ENCODE results near the gene DOHH. TPM values are rescaled to one million over a fixed set of nuclear protein-coding genes. Genes with fewer than 3 reads are reported as not detected.

DOHH gene
- polyA plus RNA-seq, 1 donor: 10.3 TPM

DNA sequence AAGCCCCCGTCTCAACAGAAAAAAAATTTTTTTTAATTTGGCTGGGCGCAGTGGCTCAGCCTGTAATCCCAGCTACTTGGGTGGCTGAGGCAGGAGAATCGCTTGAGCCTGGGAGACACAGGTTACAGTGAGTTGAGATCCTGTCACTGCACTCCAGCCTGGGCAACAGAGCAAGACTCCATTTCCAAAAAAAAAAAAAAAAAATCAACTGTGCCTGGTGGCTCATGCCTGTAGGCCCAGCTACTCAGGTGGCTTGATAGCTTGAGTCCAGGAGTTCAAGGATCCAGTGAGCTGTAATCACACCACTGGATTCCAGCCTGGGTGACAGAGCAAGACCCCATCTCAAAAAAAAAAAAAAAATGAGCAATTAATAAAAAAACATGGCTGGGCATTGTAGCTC lies 1.3 kb upstream of the DOHH start:
- DNase-seq: no peak

DNA sequence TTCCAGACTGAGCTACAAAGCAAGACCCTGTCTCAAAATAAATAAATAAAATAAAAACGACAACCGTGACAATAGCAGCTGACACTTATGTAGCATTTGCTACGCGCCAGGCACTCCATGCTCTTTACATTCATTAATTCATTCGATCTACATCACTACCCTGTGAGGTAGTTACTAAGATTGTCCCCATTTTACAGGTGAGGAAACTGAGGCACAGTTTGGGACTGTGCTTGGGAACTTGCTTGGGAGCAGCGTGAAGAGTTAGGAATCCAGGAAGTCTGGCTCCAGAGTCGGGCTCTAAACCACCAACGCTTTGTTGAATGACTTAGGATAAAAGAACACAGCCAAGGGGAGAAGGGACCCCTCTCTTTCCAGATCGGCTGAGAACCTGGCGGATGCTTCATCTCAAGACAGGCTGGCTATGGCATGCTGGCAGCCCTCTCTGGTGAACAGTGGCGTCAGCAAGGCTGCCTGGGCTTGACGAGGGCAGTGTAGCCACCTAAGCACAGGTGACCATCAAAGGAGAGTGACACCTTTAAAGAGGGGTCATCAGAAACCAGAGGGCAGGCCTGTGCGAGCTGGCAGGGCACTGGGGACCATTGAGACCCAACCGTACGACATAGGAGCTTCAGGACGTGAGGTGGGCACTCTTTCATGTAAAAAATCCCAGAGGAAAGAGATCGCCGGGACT lies 591 bp downstream of the DOHH start:
- no peak for DNase-seq

DNA sequence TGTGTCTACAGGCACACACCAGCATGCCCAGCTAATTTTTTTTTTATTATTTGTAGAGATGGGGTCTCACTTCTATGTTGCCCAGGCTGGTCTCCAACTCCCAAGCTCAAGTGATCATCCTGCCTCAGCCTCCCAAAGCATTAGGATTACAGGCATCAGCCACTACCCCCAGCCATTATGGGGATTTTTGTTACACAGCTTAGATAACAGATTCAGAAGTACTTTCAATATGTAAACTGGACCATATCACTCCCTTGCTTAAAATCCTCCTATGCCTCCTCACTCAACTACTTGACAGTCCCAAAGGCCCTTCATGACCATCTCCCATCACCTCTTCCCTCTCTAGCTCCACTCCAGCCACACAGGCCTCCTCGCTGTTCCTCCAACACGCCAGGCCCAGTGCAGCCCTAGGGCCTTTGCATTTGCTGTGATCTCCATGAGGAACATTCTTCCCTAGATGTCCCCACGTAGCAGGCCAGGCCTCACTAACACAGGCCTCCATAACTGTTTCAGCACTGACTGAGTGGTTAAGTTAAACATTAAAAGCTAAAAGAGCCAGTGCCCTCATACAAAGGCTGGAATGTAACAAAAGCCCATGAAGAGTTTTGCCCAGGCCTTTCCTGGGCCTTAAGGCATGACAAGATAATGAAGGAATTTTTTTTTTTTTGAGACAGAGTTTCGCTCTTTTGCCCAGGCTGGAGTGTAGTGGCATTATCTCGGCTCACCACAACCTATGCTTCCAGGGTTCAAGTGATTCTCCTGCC lies 2.5 kb downstream of the DOHH start:
- DNase-seq: no peak

DNA sequence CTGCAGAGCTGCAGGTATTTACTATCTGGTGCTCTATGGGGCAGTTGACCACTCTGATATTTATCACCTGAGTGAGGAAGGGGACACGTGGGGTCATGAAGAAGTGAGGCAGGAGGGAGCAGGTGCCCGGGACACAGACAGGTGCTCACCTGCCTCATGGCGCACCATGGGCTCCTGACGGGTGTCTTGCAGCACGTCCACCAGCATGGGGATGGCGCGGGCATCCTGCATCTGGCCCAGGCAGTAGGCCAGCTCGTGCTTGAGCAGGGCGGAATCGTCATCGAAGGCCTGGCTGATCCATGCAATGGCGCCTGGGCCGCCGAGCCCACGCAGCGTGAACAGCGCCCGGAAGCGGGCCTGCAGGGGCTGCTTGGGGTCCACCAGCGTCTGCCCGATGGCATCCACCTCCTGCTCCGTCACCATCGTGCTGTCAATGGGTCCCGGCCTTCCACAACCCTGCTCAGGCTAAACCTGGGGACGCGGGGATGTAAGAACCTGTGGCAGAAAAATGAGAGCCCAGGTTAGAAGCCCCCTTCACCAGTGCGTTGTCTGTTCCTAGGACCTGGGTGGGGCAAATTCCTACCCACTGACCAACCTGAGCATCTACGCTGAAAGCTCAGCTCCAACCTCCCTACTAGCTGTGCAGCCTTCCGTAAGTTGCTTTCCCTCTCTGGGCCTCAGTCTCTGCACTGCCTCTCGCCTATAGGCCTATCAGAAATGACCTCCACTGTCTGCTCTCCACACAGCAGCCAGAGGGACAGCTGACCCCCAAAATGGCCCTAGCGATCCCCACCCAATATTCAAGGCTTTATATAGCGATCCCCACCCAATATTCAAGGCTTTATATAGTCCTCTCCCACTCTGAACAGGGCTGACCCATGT lies 3.8 kb downstream of the DOHH start:
- no peak for DNase-seq

DNA sequence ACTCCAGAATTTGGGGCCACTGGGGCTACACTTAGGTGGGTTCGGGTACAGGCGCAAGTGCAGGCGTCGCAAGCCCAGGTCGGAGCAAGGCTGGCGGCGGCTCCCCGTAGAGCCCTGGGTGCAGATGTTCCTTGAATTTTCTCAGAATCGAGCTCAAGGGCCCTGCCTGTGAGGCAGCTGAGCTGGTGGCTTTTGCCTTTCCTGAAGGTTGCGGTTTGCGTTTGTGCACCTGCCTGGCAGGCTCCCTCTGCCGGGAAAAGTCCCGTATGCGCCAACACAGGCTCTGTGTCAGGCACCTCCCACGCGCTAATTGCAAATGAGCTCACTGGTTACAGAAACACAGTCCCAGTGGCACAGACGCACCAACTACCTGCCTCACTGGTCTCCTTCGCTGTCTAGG lies 5.9 kb downstream of the DOHH start:
- DNase-seq: no peak

DNA sequence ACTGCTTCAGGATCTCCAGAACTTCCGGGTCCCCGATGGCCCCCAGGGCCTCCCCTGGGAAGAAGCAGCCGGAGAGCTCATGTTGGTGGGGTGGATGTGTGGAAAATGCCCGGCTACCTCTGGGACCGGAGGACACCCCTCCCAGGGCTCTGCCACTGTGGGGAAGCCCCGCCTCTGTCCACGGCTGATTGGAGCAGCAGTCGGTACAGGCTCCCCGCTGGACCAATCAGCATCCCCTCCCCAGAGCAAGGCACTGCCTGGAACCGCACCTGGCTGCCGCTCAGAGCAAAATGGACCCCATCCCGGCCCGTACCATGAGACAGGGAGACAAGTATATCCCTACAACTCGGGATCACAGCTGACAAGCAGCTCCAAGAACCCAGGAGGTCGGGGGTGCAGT lies 6.4 kb downstream of the DOHH start:
- no peak for DNase-seq

DNA sequence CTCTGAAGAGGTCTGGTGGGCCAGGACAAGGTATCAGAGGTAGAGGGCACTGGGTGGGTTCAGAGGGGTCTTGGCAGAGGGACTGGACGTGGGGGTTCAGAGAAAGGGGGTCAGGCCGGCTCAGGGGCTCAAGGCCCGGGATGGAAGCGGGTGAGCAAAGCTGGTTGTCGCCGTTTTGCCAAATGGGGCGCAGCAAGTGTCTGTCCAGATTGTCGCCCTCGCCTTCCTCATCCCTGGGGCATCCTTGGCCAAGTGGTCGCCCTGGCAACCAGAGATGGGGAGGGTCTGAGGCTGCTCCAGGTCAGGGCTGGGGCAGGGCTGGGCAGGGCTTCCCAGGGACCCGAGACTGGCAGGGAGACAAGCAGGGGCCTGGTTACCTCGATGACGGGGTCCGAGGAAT lies 6.8 kb downstream of the DOHH start:
- DNase-seq: no peak

DNA sequence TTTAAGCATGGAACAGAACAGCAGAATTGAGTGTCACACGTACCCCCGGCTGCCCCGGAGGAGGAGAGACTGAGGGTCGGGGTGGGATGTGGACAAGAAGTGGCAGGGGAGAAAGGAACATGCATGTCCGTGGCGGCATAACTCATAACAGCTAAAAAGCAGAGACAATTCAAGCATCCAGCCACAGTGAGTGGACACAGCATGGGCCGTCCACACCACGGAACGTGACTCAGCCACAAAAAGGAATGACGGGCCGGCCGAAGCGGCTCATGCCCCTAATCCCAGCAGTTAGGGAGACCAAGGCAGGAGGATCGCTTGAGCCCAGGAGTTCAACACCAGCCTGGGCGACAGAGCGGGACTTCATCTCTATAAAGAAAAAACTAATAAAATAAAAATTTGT lies 7.6 kb downstream of the DOHH start:
- no peak for DNase-seq

DNA sequence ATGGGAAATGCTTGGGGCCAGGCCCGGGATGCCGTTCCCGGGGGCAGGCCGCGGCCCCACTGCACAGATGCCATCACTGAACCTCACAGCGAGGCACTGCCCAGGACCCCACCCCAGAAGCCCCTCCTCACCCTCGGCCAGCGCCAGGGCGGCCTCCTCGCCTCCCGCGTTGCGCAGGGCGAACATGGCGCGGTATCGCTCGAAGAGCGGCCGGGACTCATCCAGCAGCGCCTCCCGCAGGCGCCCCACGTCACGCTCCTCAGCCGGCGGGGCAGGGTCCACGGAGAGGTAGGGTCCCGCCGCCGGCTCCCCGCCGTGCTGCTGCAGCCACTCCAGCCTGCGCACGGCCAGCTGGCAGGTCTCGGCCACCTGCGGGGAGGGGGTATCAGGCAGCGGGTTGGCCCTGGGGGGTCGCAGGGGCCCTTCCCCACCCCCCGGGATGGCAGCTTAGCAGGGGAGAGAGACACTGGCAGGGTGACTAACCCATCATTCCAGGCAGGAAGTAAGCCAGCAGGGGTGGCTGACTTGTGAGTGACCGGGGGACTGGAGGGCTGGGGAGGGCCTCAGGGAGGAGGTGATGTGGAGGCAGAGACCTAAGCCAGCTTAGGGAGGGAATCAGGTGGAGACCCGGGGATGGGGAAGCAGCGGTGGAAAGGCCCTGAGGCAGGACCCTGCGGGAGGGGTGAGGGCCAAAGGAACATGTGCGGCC lies 8.2 kb downstream of the DOHH start:
- DNase-seq: no peak

DNA sequence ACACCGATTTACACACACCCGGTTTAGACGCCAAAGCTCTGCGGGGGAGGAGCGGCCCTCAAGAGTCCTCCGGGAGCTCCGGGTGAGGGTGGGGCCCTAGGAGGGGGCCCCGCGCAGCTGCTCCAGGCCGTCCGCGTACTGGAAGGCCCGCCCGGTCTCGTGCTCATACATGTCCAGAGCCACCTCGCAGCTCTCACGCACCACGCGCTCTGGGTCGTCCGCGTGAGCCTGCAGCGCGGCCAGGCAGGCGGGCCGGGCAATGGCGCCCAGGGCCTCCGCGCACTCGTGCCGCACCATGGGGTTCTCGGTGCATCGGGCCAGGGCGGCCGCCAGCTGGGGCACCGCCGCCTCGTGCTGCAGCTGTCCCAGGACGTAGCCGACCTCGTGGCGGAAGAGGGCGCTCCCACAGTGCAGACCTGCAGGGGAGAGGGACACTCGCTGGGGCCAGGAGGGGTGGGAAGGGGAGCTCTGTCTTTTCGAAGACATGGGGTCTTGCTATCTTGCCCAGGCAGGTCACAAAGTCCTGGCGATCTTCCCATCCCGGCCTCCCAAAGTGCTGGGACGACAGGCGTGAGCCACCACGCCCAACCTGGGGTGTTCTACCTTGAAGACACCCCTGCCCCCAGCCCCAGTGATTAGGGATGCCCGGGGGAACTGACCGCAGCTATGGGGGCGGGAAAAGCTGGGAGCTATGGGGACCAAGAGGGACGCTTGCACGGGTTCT lies 8.9 kb downstream of the DOHH start:
- no peak for DNase-seq

DNA sequence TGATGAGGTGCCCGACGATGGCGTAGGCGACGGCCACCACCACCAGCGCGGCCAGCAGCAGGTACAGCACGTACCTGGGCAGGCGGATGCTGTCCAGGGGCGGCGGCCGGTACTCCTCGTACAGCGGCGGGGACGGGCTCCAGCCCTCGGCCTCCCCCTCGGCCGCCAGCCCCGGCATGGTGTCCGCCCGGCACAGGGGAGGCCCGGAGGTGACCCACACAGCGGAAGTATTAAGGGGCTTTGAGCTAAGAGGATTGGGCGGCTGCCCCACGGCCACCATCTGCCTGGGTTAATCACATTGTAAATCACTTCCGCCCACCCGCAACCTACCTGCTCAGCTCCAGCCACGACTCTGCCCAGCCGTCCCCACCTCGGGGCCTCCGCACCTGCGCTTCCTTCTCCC lies 17.2 kb downstream of the DOHH start, which contains the start of gene SMIM44:
Gene SMIM44, minus strand, starts transcription at position 216 of the 403 bp plus-strand sequence. Its CDS starts 38 bp downstream, at position 178.
- no peak for DNase-seq

DNA sequence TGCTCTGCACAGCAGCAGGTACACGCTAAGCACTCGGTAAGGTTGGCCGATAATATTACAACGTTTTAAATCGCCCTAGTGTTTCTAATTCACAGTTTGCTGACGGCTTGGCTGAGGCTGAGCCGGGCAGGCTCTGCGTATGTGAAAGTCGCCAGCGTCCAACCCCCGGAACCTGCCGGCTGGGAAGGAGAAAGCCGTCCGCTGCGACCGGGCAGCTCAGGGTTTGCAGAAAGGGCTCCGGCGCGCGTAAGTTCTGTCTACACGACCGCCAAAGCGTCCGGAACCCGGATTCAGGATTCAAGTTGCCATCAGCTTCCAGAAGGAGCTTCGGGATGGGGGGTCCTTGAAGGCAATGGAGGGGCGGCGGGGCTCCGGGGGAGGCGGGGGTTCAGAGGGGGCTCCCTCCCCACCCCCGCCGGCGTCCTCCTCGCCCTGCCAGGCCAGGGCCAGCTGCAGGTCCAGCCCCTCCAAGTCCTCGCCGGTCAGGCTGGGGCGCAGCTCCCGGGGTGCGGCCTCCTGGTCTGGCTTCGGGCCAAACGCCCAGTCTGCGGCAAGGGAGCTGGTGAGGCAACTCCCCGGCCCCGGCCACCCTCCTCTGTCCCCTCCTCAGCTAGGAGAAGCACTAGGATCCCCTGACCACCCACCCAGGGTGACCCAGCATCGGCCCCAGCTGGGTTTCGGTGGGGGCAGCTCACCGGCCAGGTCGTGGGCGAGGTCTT lies 17.8 kb downstream of the DOHH start:
- DNase-seq: no peak

DNA sequence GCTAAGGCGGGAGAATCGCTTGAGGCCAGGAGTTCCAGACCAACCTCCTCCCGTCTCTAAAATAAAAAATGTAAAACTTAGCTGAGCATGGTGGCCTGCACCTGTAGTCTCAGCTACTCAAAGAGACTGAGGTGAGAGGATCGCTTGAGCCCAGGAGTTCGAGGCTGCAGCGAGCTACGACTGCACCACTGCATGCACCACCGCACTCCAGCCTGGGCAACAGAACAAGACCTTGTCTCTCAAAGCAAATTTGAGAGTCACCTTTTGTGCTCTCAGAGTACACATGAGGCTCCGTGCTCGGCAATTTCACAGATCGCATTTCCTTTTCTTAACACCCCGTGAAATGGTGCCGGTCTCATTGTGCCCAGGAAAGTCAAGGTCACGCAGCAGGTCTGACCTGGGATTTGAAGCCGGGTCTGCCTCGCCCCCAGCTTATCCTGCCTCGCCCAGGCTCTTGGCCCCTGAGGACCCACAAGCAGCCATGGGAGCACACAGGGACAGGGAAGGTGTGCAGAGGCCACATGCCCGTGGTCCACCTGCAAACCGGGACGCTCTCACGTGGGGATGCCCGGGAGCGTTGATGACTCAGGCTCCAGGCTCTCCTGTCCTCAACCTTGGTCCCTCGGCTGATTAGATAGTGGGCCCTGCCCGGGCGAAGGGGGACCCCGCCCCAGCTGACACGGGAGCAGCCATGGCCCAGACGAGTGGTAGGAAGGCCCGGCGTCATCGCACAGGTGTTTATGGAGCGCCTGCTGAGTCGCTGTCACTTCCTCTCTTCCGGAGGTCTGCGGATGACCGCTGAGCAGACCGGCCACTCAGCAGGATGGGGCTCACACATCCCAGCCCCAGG lies 19.0 kb downstream of the DOHH start:
- DNase-seq: no peak

DNA sequence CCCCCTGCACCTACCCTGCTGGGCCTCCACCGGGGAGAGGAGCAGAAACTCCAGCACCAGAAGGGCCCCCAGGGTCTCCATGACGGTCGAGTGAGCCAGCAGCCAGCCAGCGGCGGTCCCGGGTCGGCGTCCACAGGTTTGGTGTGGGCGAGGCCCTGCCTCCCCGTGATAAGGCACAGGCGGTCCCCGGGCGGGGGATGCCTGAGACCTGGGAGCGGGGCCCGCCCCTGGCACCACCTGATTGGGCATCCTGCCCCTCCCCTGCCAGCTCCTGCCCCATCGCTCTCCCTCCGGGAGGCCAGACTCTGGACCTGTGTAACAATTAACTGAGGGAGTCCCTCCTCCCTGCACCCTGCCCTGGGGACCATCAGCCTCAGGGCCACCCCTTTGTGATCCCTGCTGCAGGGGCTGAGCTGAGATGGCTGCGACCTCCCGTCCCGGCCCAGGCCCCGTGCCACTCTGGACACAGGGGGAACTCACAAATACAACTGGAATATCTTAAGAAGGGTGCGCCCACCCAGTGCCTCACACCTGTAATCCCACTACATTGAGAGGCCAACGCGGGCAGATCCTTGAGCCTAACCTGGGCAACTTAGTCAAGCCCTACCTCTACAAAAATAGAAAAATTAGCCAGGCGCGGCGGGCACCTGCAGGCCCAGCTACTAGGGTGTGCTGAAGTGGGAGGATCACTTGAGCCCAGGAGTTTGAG lies 19.9 kb downstream of the DOHH start, which contains the start of gene SMIM24:
Gene SMIM24, minus strand, starts transcription at position 143 of the 709 bp plus-strand sequence. Its CDS starts 62 bp downstream, at position 81.
- DNase-seq: no peak

DNA sequence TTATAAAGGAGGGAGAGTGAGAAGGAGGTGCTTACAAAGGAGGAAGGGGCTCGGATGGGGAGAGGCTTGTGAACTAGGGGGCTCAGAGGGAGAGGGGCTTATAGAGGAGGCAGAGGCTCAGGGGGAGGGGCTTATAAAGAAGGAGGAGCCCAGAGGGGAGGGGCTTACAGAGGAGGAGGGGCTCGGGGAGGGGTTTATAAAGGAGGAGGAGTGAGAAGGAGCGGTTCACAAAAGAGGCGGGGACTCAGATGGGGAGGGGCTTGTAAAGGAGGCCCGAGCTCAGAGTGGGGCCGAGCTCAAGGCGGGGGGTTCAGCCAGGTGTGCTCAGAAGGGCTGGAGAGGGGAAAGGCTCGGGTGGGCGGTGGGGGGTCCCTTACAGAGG lies 20.6 kb downstream of the DOHH start:
- DNase-seq: no peak

DNA sequence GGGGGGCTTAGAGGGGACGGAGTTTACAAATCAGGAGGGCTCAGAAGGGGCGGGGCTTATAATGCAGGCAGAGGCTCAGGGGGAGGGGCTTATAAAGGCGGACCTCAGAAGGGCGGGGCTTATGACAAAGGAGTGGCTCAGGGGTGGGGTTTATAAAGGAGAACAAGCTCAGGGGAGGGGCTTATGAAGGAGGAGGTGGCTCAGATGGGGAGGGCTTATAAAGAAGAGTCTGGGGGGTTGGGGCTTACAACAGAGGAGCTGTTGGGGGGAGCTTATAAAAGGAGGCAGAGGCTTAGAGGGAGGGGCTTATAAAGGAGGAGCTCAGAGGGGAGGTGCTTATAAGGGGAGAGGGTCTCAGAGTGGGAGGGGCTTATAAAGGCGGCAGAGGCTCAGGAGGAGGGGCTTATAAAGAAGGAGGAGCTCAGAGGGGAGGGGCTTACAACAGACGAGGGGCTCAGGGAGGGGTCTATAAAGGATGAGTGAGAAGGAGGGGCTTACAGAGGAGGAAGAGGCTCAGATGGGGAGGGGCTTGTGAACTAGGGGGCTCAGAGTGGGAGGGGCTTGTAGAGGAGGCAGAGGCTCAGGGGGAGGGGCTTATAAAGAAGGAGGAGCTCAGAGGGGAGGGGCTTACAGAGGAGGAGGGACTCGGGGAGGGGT lies 21.2 kb downstream of the DOHH start:
- no peak for DNase-seq

DNA sequence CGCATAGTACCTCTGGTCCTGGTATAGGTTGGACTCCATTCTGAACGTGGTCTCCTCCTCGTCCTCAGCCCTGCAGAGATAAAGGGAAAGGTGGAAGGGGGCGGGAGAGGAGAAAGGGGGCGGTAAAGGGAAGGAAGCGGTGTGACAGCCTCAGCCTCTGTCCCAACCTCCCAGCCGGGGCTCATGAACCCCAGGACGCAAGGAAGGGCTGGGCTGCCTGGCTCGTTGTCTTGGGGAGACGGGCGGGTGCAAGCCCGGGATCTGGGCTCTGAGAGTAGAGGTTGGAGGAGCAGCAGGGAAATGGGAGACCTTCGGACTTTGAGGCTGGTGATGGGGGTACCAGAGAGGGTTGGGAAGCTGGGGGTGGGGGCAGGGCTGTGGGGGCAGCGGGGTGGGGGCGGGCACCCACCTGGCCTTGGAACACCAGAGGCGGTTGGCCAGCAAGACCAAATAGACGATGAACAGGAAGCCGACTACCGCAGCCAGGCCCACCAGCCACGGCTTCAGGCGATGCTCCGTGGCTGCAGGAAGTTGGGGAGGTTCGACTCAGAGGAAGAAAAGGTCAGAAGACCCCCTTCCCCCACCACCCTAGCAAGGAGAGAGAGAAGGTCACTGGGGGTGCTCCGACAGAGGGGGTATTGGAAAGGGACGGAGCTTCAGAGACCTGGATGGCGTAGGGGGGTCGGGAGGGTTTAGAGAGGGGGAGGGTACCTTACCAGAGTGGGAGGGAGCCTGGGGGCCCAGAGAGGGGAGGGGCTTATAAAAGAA lies 21.9 kb downstream of the DOHH start:
- DNase-seq: no peak

DNA sequence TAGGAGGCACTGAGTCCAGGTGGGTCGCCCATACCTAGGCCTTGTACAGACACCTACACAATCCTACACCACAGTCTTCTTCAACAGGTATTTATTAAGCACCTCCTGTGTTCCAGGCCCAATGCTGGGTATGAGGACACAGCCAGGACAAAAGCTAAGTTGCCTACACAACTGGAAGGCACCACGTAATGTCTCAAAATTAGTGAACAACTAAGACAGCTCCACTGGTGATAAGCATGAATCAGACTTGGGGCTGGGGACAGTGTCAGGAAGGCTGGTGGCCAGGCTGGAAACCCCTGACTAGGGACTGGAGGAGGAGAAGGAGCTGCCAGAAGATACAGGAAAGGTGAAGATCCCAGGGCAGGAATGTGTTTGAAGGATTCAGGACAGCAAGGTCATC lies 22.5 kb downstream of the DOHH start:
- DNase-seq: no peak

All from hindlimb muscle (tissue), 1 donor.